Amygdala (tissue), 56 donors: ENCODE results near the gene PROP1.
"Not testable (repeated sequence)": the region's sequence is repeated elsewhere in the genome, so short reads cannot be mapped to it uniquely, and the experiment has no call there.

Experiments used
- DNase-seq, 56 donors: peaks; one replicate each; lab custom pipeline; 2025; lab: John Stamatoyannopoulos, UW

The PROP1 gene

DNA sequence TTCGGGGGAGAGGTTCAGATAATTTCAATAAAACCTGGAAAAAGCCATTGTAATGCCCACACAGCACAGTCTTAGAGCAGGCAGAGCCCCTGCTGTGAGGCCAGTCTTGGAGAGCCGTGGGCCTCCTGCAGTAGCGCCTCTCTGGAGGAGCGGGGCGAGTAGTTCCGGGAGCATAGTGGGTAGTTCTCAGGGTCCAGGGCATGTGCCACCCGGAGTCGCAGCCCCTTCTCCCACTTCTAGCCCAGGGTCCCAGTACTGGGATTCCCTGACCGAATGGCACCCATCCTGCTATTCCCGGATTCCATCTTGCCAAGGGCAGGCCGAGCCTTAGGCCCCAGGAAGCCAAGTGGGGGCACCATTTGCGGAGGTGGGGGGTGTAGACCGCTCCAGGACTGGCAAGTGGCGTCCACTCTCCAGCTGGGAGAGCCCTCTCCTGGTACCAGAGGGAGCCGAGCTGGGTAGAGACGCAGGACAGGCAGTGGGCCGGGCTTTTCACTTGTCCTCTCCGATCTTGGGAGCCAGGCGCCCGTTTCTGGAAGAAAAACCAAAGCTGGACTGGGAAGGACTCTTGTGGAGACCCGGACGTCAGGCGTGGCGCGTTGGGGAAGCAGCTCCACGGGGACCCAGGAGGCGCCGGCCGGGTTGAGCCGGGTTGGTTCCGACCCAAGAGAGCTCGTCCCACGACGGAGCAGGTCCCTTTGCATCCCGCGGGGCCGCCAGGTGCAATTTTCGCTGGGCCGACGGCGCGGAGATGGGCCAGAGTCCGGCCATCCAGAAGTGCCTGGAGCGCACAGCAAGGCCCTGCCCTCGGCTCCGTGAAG is 12.1 kb downstream of the PROP1 start:
- DNase-seq = no peak

DNA sequence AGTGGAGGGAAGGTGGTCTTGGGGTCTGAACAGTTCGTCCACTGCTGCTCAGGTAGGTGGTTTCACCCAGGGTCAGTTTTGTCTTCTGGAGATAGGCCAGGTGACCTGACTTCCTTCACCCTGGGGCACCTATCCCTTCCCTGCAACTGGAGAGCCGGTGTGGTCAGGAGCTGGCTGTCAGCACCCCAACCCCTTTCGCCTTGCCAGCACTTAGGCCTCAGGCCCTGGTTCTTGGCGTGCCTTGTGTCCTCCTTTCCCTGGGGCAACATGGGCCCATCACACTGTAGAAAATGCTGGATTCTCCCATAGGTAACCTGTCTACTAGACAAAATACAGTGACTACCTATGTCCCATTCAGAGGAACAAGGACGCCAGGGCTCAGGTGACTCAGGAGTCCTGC is 13.1 kb downstream of the PROP1 start:
- DNase-seq = no peak

DNA sequence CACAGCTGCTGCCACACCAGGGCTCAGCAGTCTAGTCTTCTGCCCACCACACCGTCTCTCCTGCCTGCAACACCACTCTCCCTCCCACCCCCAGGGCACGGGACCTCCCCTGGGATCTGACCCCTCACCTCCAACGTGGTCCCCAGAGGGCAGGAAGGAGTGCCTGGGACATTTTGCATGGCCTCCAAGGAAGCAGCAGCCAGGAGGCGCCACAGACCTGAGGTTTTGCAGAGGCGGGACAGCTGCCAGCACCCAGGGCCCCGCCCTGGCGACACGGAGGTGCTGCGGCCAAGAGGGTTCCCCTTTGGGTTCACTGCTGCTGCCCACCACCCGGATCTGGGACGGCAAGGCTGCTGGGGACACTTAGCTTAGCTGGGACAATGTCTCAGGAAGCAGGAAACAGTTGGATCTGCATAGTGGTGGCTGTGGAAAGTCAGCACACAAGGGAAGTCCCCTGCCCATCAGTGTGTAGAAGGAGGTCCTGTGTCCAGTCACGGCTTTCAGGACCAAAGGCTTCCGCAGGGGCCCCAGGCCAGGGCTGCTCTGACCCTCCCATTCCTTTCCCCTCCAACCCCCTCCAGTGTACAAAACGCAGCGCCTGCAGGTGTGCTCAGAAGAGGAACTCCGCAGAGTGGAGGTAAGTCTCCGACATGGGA is 13.8 kb downstream of the PROP1 start:
- DNase-seq = no peak

DNA sequence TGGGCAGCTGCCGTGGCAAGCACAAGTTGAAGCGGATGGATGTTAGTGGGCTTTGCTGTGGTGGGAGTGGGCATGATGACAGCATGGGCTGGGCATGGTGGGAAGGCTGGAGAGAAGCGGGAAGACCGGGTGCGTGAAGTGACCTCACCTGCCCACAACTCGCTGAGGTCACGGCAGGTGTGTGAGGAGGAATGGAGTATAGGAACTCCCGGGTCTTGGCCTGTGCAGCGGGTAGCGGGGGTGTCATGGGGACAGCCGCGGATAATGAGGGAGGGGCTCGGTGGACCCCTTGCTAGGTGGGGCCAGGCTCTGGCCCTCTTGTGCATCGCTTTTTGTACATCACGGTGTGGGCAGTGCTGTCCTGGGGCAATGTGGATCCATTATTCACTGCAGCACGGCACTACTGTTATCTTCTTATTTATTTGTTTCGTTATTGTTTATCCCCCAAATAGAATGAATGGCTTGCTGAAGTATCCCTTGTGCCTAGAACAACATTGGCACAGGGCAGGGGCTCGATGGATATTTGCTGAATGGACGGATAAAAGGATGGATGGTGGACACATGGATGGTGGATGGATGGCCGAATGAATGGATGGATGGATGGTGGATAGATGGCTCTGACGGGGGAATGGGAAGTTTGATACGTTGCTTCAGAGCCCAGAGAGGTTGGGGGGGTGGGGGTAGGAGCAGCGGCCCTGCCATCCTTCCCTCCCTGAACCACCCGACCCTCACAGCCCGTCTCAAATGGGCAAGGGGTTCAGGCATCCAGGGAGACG is 14.6 kb downstream of the PROP1 start:
- no peak for DNase-seq

DNA sequence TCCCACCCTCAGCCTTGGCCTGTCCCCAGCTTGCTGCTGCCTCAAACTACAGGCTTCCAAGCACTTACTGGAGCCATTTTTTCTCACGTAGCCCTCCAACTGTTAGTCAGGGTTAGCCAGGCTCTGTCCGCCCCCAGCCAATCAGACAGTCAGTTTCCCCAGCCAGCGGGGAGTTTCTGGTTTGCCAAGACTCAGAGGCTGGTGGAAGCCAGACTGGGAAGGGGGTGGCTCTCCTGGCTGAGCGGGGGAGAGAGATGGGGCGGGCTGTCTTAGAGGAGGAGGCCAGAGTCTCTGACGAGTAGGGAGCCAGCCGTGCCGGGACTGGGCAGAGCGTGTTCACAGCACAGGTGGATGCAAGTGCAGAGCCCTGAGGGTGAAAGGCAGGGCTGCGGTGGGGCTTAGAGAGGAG is 15.3 kb downstream of the PROP1 start:
- DNase-seq = no peak

DNA sequence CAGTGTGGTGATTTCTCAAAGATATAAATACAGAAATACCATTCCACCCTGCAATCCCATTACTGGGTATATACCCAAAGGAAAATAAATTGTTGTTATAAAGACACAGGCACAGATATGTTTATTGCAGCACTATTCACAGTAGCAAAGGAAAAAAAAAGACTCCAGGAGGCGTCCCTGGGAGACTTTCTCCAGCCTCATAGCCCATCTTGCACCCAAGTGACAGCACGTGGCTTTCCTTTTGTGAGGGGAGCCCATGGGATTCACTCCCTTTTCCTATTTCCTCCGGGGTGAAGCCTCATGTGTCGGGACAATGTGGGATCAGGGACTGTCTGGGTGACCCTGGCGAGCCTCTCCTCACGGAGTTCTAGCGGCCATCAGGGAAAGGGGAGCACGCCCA is 18.4 kb downstream of the PROP1 start:
- not testable (repeated sequence) for DNase-seq

DNA sequence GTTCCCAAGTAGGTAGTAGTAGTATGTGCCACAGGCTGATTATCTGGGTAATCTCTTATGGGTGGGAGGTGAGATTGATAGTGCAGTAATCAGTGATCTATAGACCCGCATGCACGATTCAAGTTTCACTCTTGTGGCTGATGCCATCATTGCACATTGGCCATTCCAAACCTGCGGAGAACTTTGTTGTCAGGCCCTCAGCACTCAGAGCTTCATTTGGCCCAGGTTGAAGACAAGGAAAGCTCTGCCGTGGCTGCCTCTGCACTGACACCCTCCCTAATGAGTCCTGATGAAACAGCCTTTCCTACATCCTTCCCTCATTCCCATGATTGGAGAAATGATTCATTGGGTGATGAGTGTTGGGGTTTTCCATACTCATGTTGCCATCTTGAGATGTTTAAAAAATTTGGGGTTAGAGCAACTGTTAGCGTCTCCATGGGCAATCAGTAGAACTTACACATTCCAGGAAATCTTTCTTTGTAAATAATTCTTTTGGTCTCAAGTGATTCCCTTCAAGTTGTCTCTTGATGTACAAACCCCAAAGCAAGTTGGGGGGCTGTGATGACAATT is 22.9 kb downstream of the PROP1 start:
- DNase-seq = no peak

DNA sequence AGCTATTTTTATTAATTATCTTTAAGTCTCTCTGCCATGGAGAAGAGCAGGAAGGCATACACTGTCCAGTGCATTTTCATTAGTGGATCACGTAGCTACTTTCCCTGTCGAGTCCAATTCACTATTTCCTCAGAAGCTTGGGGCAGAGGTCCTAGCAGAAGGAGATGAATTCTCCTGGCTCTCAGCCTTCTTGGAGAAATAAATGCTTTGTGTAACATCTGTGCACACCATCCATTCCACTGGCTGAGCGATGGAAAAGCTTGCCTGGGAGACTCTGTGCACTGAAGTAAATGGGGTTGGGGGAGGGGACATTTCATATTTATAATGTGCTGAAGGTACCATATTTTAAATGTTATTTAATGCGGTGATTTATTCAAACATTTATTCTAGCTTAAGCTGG is 23.4 kb downstream of the PROP1 start:
- no peak for DNase-seq

DNA sequence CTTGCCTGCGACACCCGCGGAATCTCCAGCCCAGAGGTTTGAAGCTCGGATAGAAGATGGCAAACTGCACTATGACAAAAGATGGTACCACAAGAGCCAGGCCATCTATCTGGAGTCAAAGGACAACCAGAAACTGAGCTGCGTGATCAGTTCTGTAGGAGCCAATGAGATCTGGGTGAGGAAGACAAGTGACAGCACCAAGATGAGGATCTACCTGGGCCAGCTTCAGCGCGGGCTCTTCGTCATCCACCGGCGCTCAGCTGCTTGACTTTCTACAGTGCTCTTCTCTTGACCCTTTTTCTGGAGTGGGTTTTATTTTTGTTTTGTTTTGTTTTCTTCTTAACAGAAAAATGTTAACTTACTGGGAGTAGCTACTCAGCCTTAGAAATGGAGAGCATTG is 24.0 kb downstream of the PROP1 start:
- DNase-seq = not testable (repeated sequence)

DNA sequence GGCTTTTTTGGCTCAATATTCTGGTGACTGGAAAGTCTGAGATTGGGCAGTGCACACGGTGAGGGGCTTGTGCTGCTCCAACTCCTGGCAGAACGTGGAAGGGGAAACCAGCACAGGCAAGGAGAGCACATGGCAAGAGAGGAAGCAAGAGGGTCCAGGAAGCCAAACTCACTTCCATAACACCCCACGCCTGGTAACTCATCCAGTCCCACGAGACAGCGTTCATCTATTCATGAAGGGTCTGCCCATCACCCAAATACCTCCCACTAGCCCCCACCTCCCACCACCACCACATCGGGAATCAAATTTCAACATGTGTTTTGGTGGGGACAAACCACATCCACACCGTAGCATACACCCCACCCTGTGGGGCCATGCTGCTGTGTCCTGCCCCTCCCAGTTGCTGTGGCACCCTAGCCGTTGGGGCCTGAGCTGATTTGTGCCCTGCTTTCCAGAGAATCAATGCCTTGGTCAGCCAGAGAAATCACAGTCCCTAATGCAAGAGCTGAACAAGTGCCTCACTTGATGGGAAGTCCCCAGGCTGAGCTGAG is 27.3 kb downstream of the PROP1 start:
- DNase-seq = no peak

DNA sequence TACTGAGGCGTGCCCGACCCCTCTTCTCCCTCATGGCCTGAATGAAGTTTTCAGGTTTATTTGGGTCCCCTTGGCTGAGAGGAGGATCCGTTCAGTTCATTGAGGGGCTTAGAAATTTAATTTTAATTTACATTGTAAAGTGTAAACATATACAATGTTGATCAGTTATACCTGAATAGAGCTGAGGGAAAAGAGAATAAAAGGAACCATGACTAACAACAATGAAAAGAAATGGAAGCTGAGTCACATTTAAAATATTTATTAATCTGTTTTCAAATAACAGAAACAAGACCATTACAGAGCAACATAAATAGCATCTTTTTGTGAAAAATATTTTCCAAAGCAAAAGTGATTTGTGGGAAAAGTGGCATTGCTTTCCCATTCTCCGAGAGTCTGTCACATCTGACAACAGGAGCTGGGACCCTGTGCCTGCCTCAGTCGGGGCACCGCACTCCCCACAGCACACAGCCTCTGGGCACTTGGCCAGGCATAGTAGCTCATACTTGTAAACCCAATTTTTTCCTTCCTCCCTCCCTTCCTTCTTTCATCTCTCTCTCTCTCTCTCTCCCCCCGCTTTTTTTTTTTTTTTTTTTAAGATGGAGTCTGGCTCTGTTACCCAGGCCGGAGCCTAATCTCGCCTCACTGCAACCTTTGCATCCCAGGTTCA is 28.7 kb downstream of the PROP1 start:
- no peak for DNase-seq

DNA sequence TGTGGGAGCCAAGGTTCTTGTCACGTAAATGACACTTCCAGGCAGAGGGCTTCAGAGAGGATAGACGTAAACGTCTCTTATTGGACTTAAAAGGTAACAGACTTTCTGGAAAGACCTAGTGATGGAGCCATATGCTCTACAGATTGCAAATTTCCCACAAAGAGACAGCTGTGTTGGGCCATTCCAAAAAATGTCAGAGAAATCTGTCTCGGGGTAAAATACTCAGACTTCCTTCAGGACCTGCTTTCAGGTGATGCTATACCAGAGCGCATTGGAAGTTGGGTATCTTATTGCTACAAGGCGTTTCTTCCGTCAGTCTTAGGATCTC is 29.2 kb downstream of the PROP1 start:
- no peak for DNase-seq

DNA sequence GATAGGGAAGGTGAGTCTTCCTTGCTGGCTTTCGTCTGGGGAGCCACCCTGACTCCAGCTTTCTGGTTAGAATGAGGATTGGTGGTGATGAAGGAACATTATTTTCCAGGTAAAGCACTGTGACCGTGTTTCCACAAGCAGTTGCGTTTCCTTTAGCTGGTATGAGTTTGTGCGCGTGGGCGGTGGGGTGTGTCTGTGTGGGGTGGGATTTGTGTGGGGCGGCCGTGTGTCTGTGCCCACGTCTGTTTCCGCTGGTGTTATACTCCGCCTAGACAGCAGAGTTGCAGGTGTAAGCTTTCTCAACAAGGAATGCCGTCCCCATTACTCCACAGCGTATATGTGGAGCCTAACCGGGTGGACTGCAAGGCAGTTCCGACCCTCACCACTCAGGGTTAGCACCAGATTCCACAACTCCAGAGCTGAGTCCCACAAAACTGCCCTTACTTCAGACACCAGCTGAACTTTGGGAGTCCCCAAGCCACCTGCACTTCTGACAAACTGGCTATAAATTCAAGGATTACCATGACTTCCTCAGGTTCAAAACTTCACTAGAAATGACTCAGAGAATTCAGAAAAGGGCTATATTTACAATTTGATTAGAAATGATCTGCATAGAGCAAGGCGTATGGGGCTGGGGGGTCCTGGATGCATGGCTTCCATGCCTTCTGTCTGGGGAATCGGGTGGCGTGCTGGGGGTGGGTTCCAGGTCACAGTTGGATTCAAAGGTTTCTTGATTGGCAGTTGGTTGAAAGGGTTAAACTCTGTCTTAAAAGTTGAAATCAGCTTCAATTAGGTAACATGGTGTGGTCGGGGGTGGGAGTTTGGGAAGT is 29.8 kb downstream of the PROP1 start:
- DNase-seq = no peak

DNA sequence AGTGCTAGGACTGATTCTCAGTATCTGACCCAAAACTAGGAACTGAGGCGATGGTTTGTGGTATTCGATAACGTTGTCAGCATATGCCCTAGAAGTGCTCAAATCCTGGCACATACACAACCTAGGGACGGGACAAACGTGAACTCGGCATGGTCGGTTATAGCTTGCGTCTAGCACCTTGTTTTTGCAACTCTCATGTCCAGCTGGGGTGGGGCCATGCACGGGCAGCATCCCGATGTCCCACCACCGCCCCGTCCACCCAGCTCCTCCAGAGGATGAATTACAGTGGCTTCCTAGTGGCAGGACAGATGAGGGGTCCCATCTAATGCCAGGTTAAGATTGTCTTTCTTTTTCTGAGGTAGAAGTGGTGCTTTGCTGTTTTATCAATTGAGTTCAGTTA is 31.6 kb downstream of the PROP1 start:
- DNase-seq = no peak

DNA sequence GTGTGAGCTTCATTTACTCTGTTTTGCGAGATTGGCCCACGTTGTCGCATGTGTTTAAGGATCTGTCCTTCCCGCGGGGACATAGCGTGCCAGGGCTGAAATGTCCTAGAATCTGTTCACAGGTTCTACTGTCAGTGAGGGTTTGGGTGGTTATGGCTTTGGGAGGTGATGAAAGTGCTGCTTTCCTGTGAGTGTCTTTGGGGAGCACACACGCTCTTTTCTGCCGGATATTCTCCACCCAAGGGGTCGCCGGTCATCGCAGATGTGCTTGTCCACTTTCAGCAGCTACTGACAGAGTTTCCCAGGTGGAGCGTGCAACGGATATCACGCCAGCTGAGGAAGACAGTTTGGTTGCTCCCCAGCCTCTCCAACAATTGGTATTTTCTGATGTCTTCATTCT is 32.1 kb downstream of the PROP1 start:
- no peak for DNase-seq

DNA sequence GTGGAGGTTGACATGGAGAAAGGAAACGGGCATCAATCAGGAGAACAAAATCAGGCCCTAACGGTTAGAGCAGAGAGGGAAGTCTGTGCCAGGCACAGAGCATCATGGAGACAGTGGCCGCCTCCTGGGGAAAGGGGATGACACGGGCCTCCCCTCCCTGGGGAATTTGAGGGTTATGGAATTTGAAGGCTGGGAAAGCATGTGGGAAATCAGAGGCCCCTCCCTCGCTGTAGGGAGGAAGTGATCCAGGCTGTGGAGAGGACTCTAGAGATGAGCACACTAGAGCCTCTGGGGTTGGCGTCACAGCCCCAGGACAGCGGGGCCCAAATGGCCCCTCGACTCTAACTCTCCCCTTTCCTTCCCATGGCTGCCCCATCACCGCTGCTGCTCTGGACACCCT is 36.7 kb downstream of the PROP1 start:
- no peak for DNase-seq

DNA sequence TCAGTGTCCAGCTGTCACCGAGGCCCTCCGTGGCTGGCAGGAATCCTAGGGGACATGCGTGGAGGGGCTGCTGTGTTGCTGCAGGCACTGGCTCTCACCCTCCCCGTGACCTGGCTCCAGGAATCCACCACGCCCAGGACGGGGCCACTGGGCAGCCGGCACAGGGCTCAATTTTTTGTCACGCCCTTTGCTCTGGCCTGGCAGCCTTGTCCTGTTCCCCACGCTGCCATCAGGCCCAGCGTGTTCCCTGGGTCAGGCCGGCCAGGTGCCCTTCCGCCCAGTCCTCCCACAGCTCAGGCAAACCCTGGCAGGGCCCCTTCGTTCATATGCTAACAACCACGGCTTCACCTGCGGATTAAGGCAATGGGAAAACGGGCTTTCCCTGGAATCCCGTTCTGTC is 37.3 kb downstream of the PROP1 start:
- no peak for DNase-seq

DNA sequence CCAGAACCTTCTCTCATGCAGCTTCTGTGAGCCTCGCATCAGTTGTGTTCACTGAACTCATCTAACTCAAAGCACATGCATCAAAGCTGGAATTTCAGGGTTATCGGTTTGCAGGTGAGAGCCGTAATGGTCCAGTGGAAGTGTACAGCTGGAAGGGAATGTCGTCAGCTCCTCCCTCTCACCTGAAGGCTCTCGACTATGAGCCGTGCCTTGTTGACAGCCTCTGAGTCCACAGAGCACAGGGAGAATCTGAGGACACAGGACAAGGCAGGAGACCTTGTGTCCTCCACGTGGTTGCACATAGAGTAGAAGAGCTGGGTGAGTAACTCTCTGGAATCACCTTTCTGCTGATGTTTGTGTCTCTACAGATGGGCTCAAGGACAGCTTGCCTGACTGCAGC is 38.8 kb downstream of the PROP1 start:
- no peak for DNase-seq

DNA sequence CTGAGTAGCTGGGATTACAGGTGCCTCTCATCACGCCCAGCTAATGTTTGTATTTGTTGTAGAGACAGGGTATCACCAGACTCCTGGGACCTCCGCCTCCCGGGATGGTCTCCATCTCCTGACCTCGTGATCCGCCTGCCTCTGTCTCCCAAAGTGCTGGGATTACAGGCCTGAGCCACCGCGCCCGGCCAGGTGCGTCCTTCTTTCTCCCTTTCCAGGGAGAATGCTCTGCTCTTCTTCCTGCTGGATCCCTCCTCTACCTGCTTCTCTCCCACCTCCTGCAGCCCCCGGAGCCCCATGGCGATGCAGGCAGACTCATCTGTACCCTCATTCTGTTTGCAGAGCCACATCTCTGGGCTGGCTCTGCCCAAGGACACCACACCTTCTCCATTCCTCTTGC is 42.9 kb downstream of the PROP1 start:
- not testable (repeated sequence) for DNase-seq

DNA sequence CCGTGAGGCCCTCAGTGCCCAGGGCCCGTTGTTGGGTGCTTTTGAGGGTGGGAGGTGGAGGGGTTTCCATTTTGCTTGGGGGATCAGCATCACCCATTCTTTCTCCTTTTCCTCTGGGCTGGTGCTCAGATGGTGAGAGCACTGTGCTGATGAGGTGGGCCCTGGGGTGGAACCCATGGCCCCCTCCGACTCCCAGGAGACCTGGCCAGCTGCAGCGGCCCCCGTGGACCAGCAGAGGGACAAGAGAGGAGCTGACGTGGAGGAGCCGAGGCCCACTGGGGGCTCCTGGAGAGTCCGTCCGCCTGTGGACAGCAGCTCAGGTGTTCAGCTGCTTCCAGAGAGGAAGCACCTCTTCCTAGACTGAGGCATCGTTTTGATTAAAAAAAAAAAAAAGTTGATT is 46.4 kb downstream of the PROP1 start:
- DNase-seq = not testable (repeated sequence)
